Astrocyte (in vitro differentiated cells and primary cell): ENCODE results near the gene MFF. TPM values are rescaled to one million over a fixed set of nuclear protein-coding genes. Genes with fewer than 3 reads are reported as not detected.

Experiments used
- DNase-seq: peaks from one replicate; pipeline ENCODE4 v3.0.0-alpha.2; 2010; ENCODE audit warnings: low read depth
- FAIRE-seq: peaks from 2 replicates; lab custom pipeline; 2011; peaks lifted over from hg19 to GRCh38; lab: Jason Lieb, UNC
- H2AFZ ChIP-seq: 2 replicates; pipeline ENCODE4 v1.6.0; 2012; ENCODE audit warnings: low read depth, low read length, inconsistent platforms
- H3K27ac ChIP-seq: 2 replicates; pipeline ENCODE4 v1.5.1; 2011; ENCODE audit warnings: low read depth, low read length, inconsistent platforms
- H3K27me3 ChIP-seq: 2 replicates; pipeline ENCODE4 v1.6.0; 2011; ENCODE audit warnings: low read length, inconsistent platforms; ENCODE audit not compliant: insufficient read depth
- H3K36me3 ChIP-seq: 2 replicates; pipeline ENCODE4 v1.5.1; 2011; ENCODE audit warnings: low read length, inconsistent platforms; ENCODE audit not compliant: insufficient read depth
- H3K4me1 ChIP-seq: 2 replicates; pipeline ENCODE4 v1.5.1; 2011; ENCODE audit warnings: low read length, inconsistent platforms; ENCODE audit not compliant: insufficient read depth
- H3K4me2 ChIP-seq: 2 replicates; pipeline ENCODE4 v1.6.0; 2012; ENCODE audit warnings: low read length, inconsistent platforms
- H3K4me3 ChIP-seq: 2 replicates; pipeline ENCODE4 v1.5.1; 2011; ENCODE audit warnings: low read depth, mild to moderate bottlenecking, low read length, inconsistent platforms; ENCODE audit not compliant: insufficient read depth
- H3K79me2 ChIP-seq: 2 replicates; pipeline ENCODE4 v1.6.0; 2012; ENCODE audit warnings: mild to moderate bottlenecking, low read length, inconsistent platforms; ENCODE audit not compliant: insufficient read depth
- H3K9ac ChIP-seq: 2 replicates; pipeline ENCODE4 v1.6.0; 2012; ENCODE audit warnings: mild to moderate bottlenecking, low read length, inconsistent platforms
- H3K9me3 ChIP-seq: 2 replicates; pipeline ENCODE4 v1.5.1; 2012; ENCODE audit warnings: low read depth, mild to moderate bottlenecking, low read length, inconsistent platforms; ENCODE audit not compliant: insufficient read depth
- H4K20me1 ChIP-seq: 2 replicates; pipeline ENCODE4 v1.6.0; 2012; ENCODE audit warnings: low read length, inconsistent platforms; ENCODE audit not compliant: insufficient read depth
- H3K27ac Mint-ChIP-seq: one replicate; pipeline ENCODE4 v1.8.0; 2021; ENCODE audit warnings: mild to moderate bottlenecking, mixed read lengths; ENCODE audit not compliant: unreplicated experiment
- H3K27me3 Mint-ChIP-seq: one replicate; pipeline ENCODE4 v1.8.0; 2021; ENCODE audit warnings: low read depth, mixed read lengths; ENCODE audit not compliant: unreplicated experiment
- H3K36me3 Mint-ChIP-seq: one replicate; pipeline ENCODE4 v1.8.0; 2021; ENCODE audit warnings: low read depth, mixed read lengths; ENCODE audit not compliant: unreplicated experiment
- H3K4me1 Mint-ChIP-seq: one replicate; pipeline ENCODE4 v1.8.0; 2021; ENCODE audit warnings: low read depth, mixed read lengths; ENCODE audit not compliant: unreplicated experiment
- H3K4me3 Mint-ChIP-seq: one replicate; pipeline ENCODE4 v1.8.0; 2021; ENCODE audit warnings: mild to moderate bottlenecking, moderate library complexity, mixed read lengths; ENCODE audit not compliant: unreplicated experiment
- H3K9me3 Mint-ChIP-seq: one replicate; pipeline ENCODE4 v1.8.0; 2021; ENCODE audit warnings: mild to moderate bottlenecking, mixed read lengths; ENCODE audit not compliant: unreplicated experiment
- EZH2 ChIP-seq: IDR thresholded peaks from 2 replicates; pipeline ENCODE4 v1.6.1; 2012; ENCODE audit warnings: mild to moderate bottlenecking, low read length, inconsistent platforms; ENCODE audit not compliant: insufficient read depth
- total RNA-seq: library from RNA; stranded (reverse); gene quantifications from 2 replicates; pipeline ENCODE4 v1.2.1, GENCODE V29; 2021
- TF ChIP-seq, protein P1 (sequence below): IDR thresholded peaks from 2 replicates; pipeline ENCODE4 v1.5.1; 2011; ENCODE audit warnings: low read depth, mild to moderate bottlenecking, inconsistent platforms, low read length, moderate library complexity; ENCODE audit not compliant: insufficient read depth

MFF gene
- total RNA-seq, 1 donor from 2014 or later = 51.6 TPM

GRCh38 chr2:227349989-227350612, 25.1 kb downstream of the MFF start:
- Histone ChIP-seq H3K4me1 (no peaks in the 10 kb centered on the region), H3K4me2 (no peak overlapping the region), H3K27ac (no peak overlapping the region), H3K27me3 (no peaks in the 10 kb centered on the region), H3K9me3 (no peaks in the 10 kb centered on the region), H3K79me2 (no peaks in the 10 kb centered on the region), H3K4me3 (no peak overlapping the region), H3K9ac (no peak overlapping the region), H2AFZ (no peak overlapping the region), H4K20me1 (no peaks in the 10 kb centered on the region), H3K36me3 (peaks cover 5% of the 10 kb centered on the region)
- peak; percentile 58 for FAIRE-seq
- H3K4me3 Mint-ChIP-seq = no peak overlapping the region
- H3K27ac Mint-ChIP-seq = no peak overlapping the region
- H3K36me3 Mint-ChIP-seq = peaks cover 4% of the 10 kb centered on the region
- no peaks in the 10 kb centered on the region for H3K27me3 Mint-ChIP-seq
- H3K4me1 Mint-ChIP-seq = no peaks in the 10 kb centered on the region
- DNase-seq = no peak
- H3K9me3 Mint-ChIP-seq = no peaks in the 10 kb centered on the region
- no peak for TF ChIP-seq EZH2
- TF ChIP-seq, protein P1, sequence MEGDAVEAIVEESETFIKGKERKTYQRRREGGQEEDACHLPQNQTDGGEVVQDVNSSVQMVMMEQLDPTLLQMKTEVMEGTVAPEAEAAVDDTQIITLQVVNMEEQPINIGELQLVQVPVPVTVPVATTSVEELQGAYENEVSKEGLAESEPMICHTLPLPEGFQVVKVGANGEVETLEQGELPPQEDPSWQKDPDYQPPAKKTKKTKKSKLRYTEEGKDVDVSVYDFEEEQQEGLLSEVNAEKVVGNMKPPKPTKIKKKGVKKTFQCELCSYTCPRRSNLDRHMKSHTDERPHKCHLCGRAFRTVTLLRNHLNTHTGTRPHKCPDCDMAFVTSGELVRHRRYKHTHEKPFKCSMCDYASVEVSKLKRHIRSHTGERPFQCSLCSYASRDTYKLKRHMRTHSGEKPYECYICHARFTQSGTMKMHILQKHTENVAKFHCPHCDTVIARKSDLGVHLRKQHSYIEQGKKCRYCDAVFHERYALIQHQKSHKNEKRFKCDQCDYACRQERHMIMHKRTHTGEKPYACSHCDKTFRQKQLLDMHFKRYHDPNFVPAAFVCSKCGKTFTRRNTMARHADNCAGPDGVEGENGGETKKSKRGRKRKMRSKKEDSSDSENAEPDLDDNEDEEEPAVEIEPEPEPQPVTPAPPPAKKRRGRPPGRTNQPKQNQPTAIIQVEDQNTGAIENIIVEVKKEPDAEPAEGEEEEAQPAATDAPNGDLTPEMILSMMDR = no peak

DNA sequence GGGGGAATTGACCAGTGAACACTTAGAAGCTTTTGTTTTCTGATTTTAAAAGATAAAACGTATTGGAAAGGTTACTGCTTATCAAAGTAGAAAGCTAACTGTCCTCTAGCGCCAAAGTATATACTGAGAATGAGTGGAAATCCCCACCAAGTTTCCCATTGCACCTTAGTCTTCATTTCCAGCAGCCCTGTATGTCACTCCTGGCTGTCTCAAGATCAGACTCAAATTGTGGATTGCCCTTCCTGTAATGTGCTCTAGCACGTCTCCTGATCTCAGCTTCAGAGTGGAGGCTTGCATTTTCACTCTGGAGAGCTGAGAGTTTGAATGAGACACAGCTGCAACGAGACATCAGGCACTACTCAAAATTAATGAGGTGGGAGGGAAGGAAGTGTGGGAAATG, 26.6 kb downstream of the MFF start:
- no peak for FAIRE-seq
- Histone ChIP-seq H4K20me1 (no peaks in the 10 kb centered on the region), H3K79me2 (no peaks in the 10 kb centered on the region), H3K9me3 (no peaks in the 10 kb centered on the region), H3K4me3 (no peak overlapping the region), H3K27me3 (no peaks in the 10 kb centered on the region), H3K27ac (no peak overlapping the region), H3K36me3 (peaks cover 10% of the 10 kb centered on the region), H3K4me2 (no peak overlapping the region), H3K9ac (no peak overlapping the region), H2AFZ (no peak overlapping the region), H3K4me1 (no peaks in the 10 kb centered on the region)
- TF ChIP-seq, protein P1 = no peak
- no peak for TF ChIP-seq EZH2
- H3K27me3 Mint-ChIP-seq = no peaks in the 10 kb centered on the region
- no peak overlapping the region for H3K4me3 Mint-ChIP-seq
- H3K9me3 Mint-ChIP-seq = no peaks in the 10 kb centered on the region
- no peaks in the 10 kb centered on the region for H3K4me1 Mint-ChIP-seq
- H3K36me3 Mint-ChIP-seq = peaks cover 4% of the 10 kb centered on the region
- H3K27ac Mint-ChIP-seq = no peak overlapping the region
- no peak for DNase-seq

DNA sequence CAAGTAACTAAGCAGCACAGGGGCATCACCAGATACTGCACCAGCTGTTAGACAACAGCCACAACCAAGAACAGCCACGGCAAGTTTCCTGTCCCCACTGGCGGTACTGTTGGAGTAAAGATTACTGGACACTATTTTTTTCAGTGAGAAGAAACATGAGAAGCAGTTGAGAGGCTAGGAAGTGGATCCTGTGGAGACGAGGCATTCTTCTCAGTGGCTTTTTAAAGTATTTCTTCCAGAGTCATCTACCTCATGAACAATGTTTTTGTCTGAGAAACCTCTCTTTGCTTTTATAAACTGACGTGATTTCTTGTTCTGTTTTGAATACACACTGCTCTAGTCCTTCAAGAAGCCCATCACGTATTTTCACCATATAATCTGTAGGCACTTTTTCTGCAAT, 35.3 kb downstream of the MFF start:
- TF ChIP-seq EZH2 = no peak
- TF ChIP-seq, protein P1 = no peak
- no peak overlapping the region for H3K4me3 Mint-ChIP-seq
- Histone ChIP-seq H4K20me1 (no peaks in the 10 kb centered on the region), H3K79me2 (no peaks in the 10 kb centered on the region), H3K9me3 (no peaks in the 10 kb centered on the region), H3K36me3 (peaks cover 22% of the 10 kb centered on the region), H3K27ac (no peak overlapping the region), H2AFZ (no peak overlapping the region), H3K4me1 (no peaks in the 10 kb centered on the region), H3K4me2 (no peak overlapping the region), H3K4me3 (no peak overlapping the region), H3K27me3 (no peaks in the 10 kb centered on the region), H3K9ac (no peak overlapping the region)
- no peak for FAIRE-seq
- H3K36me3 Mint-ChIP-seq = no peaks in the 10 kb centered on the region
- DNase-seq = no peak
- no peaks in the 10 kb centered on the region for H3K4me1 Mint-ChIP-seq
- no peaks in the 10 kb centered on the region for H3K27me3 Mint-ChIP-seq
- no peaks in the 10 kb centered on the region for H3K9me3 Mint-ChIP-seq
- H3K27ac Mint-ChIP-seq = no peak overlapping the region
